Ovary (tissue), 3 donors: ENCODE results near the gene TP53BP2.

ENCODE experiments used
- EP300 ChIP-seq: sonication (generic); formaldehyde crosslinking; IDR thresholded peaks from one replicate; pipeline ENCODE4 v1.6.1; 2017; ENCODE audit warnings: antibody characterized with exemption
- POLR2A ChIP-seq: fragments of 450-650 bp; IDR thresholded peaks from one replicate; pipeline ENCODE4 v1.6.1; 2017; ENCODE audit warnings: antibody characterized with exemption, mild to moderate bottlenecking, moderate library complexity
- TF ChIP-seq, protein P1 (sequence below), 3 donors: fragments of 450-650 bp in 2 of 3; fragments of 200-600 bp in 1 of 3; IDR thresholded peaks; one replicate each; pipeline versions ENCODE4 v1.5.1 to v1.8.0; 2016 to 2022; ENCODE audit warnings: antibody characterized with exemption in 3 of 3, mild to moderate bottlenecking in 1 of 3
- donor health status: DM: no; HTN: no; CAD: no.

DNA sequence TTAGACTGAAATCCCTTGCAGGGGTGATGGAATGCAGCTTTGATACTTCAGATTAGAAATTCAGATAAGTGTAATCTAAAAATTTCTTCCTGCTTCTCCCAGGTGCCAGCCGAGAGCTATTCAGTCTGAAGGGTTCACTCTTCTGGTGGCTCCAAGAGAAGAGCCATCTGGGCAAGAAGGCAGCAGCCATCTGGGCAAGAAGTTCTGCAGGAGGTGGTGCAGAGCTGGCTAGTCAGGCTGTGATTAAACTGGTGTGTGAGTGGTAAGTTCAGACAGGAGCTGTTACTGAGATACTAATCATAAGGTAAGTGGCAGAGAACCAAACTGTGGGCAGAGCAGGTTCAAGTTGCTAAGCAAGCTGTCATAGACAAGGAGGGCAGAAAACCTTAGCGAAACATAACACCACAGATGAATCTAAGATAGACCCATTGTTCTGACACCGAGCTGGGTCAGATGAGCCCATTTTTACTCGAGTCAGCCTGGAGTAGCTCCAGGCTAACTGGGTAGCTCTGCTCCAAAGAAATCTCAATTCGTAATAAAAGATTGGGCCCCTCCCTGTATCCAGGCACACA is 14.4 kb upstream of the TP53BP2 start:
- TF ChIP-seq, protein P1, sequence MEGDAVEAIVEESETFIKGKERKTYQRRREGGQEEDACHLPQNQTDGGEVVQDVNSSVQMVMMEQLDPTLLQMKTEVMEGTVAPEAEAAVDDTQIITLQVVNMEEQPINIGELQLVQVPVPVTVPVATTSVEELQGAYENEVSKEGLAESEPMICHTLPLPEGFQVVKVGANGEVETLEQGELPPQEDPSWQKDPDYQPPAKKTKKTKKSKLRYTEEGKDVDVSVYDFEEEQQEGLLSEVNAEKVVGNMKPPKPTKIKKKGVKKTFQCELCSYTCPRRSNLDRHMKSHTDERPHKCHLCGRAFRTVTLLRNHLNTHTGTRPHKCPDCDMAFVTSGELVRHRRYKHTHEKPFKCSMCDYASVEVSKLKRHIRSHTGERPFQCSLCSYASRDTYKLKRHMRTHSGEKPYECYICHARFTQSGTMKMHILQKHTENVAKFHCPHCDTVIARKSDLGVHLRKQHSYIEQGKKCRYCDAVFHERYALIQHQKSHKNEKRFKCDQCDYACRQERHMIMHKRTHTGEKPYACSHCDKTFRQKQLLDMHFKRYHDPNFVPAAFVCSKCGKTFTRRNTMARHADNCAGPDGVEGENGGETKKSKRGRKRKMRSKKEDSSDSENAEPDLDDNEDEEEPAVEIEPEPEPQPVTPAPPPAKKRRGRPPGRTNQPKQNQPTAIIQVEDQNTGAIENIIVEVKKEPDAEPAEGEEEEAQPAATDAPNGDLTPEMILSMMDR (IDR thresholded peaks at IDR 0.05) = no peak
- TF ChIP-seq POLR2A (no peak), EP300 (no peak)
